H1 (cell line): ENCODE results near the gene PLPPR1. TPM values are rescaled to one million over a fixed set of nuclear protein-coding genes. Genes with fewer than 3 reads are reported as not detected.

Experiments
- CTCF ChIA-PET: fragments of 300-600 bp; sonication (Branson Sonifier 250); formaldehyde crosslinking; loops from one replicate; lab custom pipeline; 2021; ENCODE audit not compliant: partially characterized antibody; lab: Charles Lee
- POLR2A ChIA-PET: fragments of 300-600 bp; sonication (Branson Sonifier 250); formaldehyde crosslinking; loops from one replicate; lab custom pipeline; 2021; ENCODE audit warnings: inconsistent platforms; ENCODE audit not compliant: partially characterized antibody; lab: Charles Lee
- DNase-seq, 2 experiments: peaks; one replicate each; pipeline versions ENCODE4 v3.0.0 to v3.0.0-alpha.2; 2010 to 2022; ENCODE audit warnings: low spot score in 2 of 2, low read depth in 1 of 2, mixed read lengths in 1 of 2
- FAIRE-seq: peaks from 2 replicates; lab custom pipeline; 2011; peaks lifted over from hg19 to GRCh38; lab: Jason Lieb, UNC
- H2AFZ ChIP-seq: 2 replicates; pipeline ENCODE4 v1.8.1; 2012; ENCODE audit warnings: low read length, inconsistent platforms
- H2AK5ac ChIP-seq: 2 replicates; pipeline ENCODE4 v1.6.1; 2013; ENCODE audit warnings: low read depth, low read length
- H2BK120ac ChIP-seq: replicated peaks from 2 replicates; pipeline ENCODE3; 2013; ENCODE audit warnings: low read depth, low read length, inconsistent platforms
- H2BK12ac ChIP-seq: 2 replicates; pipeline ENCODE4 v1.6.1; 2013; ENCODE audit warnings: low read depth, low read length
- H2BK15ac ChIP-seq: 2 replicates; pipeline ENCODE4 v1.6.1; 2013; ENCODE audit warnings: low read length
- H2BK20ac ChIP-seq: 2 replicates; pipeline ENCODE4 v1.6.1; 2013; ENCODE audit warnings: low read length
- H2BK5ac ChIP-seq: 2 replicates; pipeline ENCODE4 v1.6.1; 2013; ENCODE audit warnings: low read depth, low read length
- H3K14ac ChIP-seq: 2 replicates; pipeline ENCODE4 v1.6.1; 2013; ENCODE audit warnings: inconsistent platforms; ENCODE audit not compliant: insufficient read length
- H3K18ac ChIP-seq: 2 replicates; pipeline ENCODE4 v1.6.1; 2013; ENCODE audit warnings: low read length; ENCODE audit errors: extremely low read depth
- H3K23ac ChIP-seq: 2 replicates; pipeline ENCODE4 v1.6.1; 2013; ENCODE audit warnings: inconsistent platforms; ENCODE audit not compliant: insufficient read length
- H3K23me2 ChIP-seq: 2 replicates; pipeline ENCODE4 v1.6.1; 2013; ENCODE audit warnings: low read depth, low read length
- H3K27ac ChIP-seq: 2 replicates; pipeline ENCODE4 v1.6.1; 2011; ENCODE audit warnings: low read depth, low read length, inconsistent platforms
- H3K27me3 ChIP-seq, 4 experiments: replicated peaks in 1 of 4; 1 replicate in 1 of 4; 2 replicates in 3 of 4; pipeline versions ENCODE4 v1.6.1 to v1.8.1; 2011 to 2013; ENCODE audit warnings: low read length in 3 of 4, mild to moderate bottlenecking in 3 of 4, inconsistent platforms in 2 of 4, mixed read lengths in 2 of 4, moderate library complexity in 1 of 4; ENCODE audit not compliant: control insufficient read depth in 3 of 4, insufficient read depth in 3 of 4; ENCODE audit errors: extremely low read depth in 1 of 4
- H3K36me3 ChIP-seq, 4 experiments: 2 replicates each; pipeline versions ENCODE4 v1.6.1 to v1.8.1; 2011 to 2013; ENCODE audit warnings: mild to moderate bottlenecking in 4 of 4, low read length in 3 of 4, moderate library complexity in 2 of 4, control low read depth in 1 of 4, inconsistent platforms in 1 of 4; ENCODE audit not compliant: insufficient read depth in 4 of 4, control insufficient read depth in 2 of 4
- H3K4ac ChIP-seq: replicated peaks from 2 replicates; pipeline ENCODE3; 2013; ENCODE audit warnings: low read length, low read depth, mixed read lengths, inconsistent platforms; ENCODE audit not compliant: insufficient read length
- H3K4me1 ChIP-seq, 4 experiments: replicated peaks in 1 of 4; 1 replicate in 1 of 4; 2 replicates in 3 of 4; pipeline versions ENCODE4 v1.6.1 to v1.8.1; 2011 to 2013; ENCODE audit warnings: low read length in 3 of 4, inconsistent platforms in 2 of 4, mixed read lengths in 1 of 4; ENCODE audit not compliant: insufficient read depth in 4 of 4, control insufficient read depth in 3 of 4
- H3K4me2 ChIP-seq, 2 experiments: 2 replicates each; pipeline versions ENCODE4 v1.6.1 to v1.8.1; 2011 to 2013; ENCODE audit warnings: low read depth in 2 of 2, low read length in 2 of 2, control low read depth in 1 of 2, inconsistent platforms in 1 of 2, mild to moderate bottlenecking in 1 of 2; ENCODE audit not compliant: insufficient read depth in 1 of 2
- H3K4me3 ChIP-seq, 4 experiments: fragments of 200-600, 300-600 bp in 1 of 4; sonication (generic), shearing (Covaris generic), sonication (Bioruptor Twin) in 1 of 4; 2 replicates each; pipeline versions ENCODE4 v1.5.1 to v1.8.1; 2011 to 2016; ENCODE audit warnings: low read length in 4 of 4, low read depth in 3 of 4, control low read depth in 2 of 4, inconsistent platforms in 2 of 4, mild to moderate bottlenecking in 2 of 4, mixed read lengths in 1 of 4, moderate library complexity in 1 of 4; ENCODE audit not compliant: insufficient read depth in 2 of 4; ENCODE audit errors: extremely low read depth in 1 of 4
- H3K56ac ChIP-seq: replicated peaks from 2 replicates; pipeline ENCODE3; 2013; ENCODE audit warnings: low read depth, mild to moderate bottlenecking, mixed read lengths, low read length, inconsistent platforms; ENCODE audit not compliant: insufficient read length
- H3K79me1 ChIP-seq: 2 replicates; pipeline ENCODE4 v1.6.1; 2013; ENCODE audit warnings: low read depth, low read length, control low read depth
- H3K79me2 ChIP-seq, 2 experiments: 2 replicates each; pipeline versions ENCODE4 v1.6.1 to v1.8.1; 2012 to 2013; ENCODE audit warnings: low read length in 2 of 2, mild to moderate bottlenecking in 2 of 2, inconsistent platforms in 1 of 2; ENCODE audit not compliant: insufficient read depth in 2 of 2, control insufficient read depth in 1 of 2
- H3K9ac ChIP-seq, 4 experiments: replicated peaks in 1 of 4; 1 replicate in 1 of 4; 2 replicates in 3 of 4; pipeline versions ENCODE4 v1.6.1 to v1.8.1; 2011 to 2013; ENCODE audit warnings: low read depth in 3 of 4, low read length in 3 of 4, control low read depth in 2 of 4, mild to moderate bottlenecking in 2 of 4, moderate library complexity in 2 of 4, inconsistent platforms in 1 of 4; ENCODE audit errors: extremely low read depth in 1 of 4
- H3K9me3 ChIP-seq, 2 experiments: 2 replicates each; pipeline versions ENCODE4 v1.6.1 to v1.8.1; 2012 to 2013; ENCODE audit warnings: mild to moderate bottlenecking in 2 of 2, moderate library complexity in 2 of 2, control low read depth in 1 of 2, inconsistent platforms in 1 of 2, low read depth in 1 of 2, low read length in 1 of 2, mixed read lengths in 1 of 2; ENCODE audit not compliant: insufficient read depth in 2 of 2
- H4K20me1 ChIP-seq, 2 experiments: replicated peaks in 1 of 2; 2 replicates each; pipeline versions ENCODE3 to v1.8.1; 2011 to 2013; ENCODE audit warnings: inconsistent platforms in 2 of 2, low read length in 2 of 2, mild to moderate bottlenecking in 1 of 2; ENCODE audit not compliant: insufficient read depth in 2 of 2, control insufficient read depth in 1 of 2
- H4K5ac ChIP-seq: 2 replicates; pipeline ENCODE4 v1.6.1; 2013; ENCODE audit warnings: low read length, low read depth, mixed read lengths, inconsistent platforms; ENCODE audit not compliant: insufficient read length
- H4K8ac ChIP-seq: 2 replicates; pipeline ENCODE4 v1.8.0; 2013; ENCODE audit warnings: mild to moderate bottlenecking, moderate library complexity, low read length, inconsistent platforms; ENCODE audit not compliant: insufficient read depth; ENCODE audit errors: extremely low read depth
- H4K91ac ChIP-seq: replicated peaks from 2 replicates; pipeline ENCODE3; 2013; ENCODE audit warnings: low read length, mixed read lengths, inconsistent platforms; ENCODE audit not compliant: insufficient read length
- BACH1 ChIP-seq: IDR thresholded peaks from 2 replicates; pipeline ENCODE4 v1.6.1; 2012; ENCODE audit warnings: low read length, improper control_type of control experiment
- CHD1 ChIP-seq: IDR thresholded peaks from 2 replicates; pipeline ENCODE4 v1.6.1; 2012; ENCODE audit warnings: low read depth, low read length, improper control_type of control experiment
- E2F6 ChIP-seq: IDR thresholded peaks from 2 replicates; pipeline ENCODE4 v1.6.1; 2012; ENCODE audit warnings: inconsistent platforms
- GTF2F1 ChIP-seq: IDR thresholded peaks from 2 replicates; pipeline ENCODE4 v1.6.1; 2012; ENCODE audit warnings: low read depth, low read length, improper control_type of control experiment, borderline replicate concordance
- JUN ChIP-seq: IDR thresholded peaks from 2 replicates; pipeline ENCODE4 v1.6.1; 2011; ENCODE audit warnings: low read depth, mild to moderate bottlenecking, improper control_type of control experiment, low read length
- NANOG ChIP-seq: IDR thresholded peaks from 2 replicates; pipeline ENCODE4 v1.6.1; 2011; ENCODE audit warnings: low read length, low read depth, mild to moderate bottlenecking, inconsistent platforms; ENCODE audit not compliant: insufficient read depth, poor library complexity, severe bottlenecking
- SAP30 ChIP-seq: fragments of 300-600 bp; sonication (generic); IDR thresholded peaks from 2 replicates; pipeline ENCODE4 v1.7.1; 2012; ENCODE audit warnings: low read length, moderate library complexity, mild to moderate bottlenecking, inconsistent platforms; ENCODE audit not compliant: insufficient read depth, insufficient replicate concordance
- SIRT6 ChIP-seq: IDR thresholded peaks from one replicate; pipeline ENCODE4 v1.7.1; 2012; ENCODE audit warnings: low read length, inconsistent platforms
- TBP ChIP-seq: IDR thresholded peaks from 2 replicates; pipeline ENCODE4 v1.6.1; 2011; ENCODE audit warnings: low read depth, low read length, improper control_type of control experiment
- TCF12 ChIP-seq: IDR thresholded peaks from 2 replicates; pipeline ENCODE4 v1.6.1; 2011; ENCODE audit warnings: low read depth, mild to moderate bottlenecking, low read length
- TEAD4 ChIP-seq: IDR thresholded peaks from 2 replicates; pipeline ENCODE4 v1.6.1; 2012; ENCODE audit warnings: low read depth, low read length, inconsistent platforms, mixed read lengths
- WGBS, 2 experiments: shearing (Covaris generic) in 1 of 2; methylation state at CpG; one replicate each; pipeline versions ENCODE4 v1.1.6 to v1.1.7; 2013 to 2015; ENCODE audit warnings: low lambda C conversion rate in 2 of 2, mixed read lengths in 2 of 2, inconsistent platforms in 1 of 2, low coverage in 1 of 2, missing lambda C conversion rate in 1 of 2; ENCODE audit not compliant: insufficient replicate concordance in 2 of 2, insufficient coverage in 1 of 2, insufficient read length in 1 of 2; ENCODE audit errors: extremely low coverage in 1 of 2, missing lambda C conversion rate in 1 of 2; 5-methylcytosine and 5-hydroxymethylcytosine counted together
- polyA plus RNA-seq, 7 experiments: library from polyadenylated mRNA; depleted of rRNA in 3 of 7; stranded (reverse) in 5 of 7; unstranded in 2 of 7; fragments of >200 nt in 5 of 7; fragments of 200-250 nt in 2 of 7; gene quantifications; 1 replicate in 5 of 7; 2 replicates in 1 of 7; 4 replicates in 1 of 7; pipeline versions ENCODE4 v1.2.1 to v1.2.3, GENCODE V29; 2011 to 2013; ENCODE audit warnings: missing spikeins in 2 of 7, mixed read lengths in 2 of 7
- total RNA-seq: library from RNA; stranded (reverse); fragmentation: NEBNext Ultra II Directional; extraction: Animal tissue kit (Norgen Biotek cat#: 25700); gene quantifications from 2 replicates; pipeline ENCODE4 v1.2.1, GENCODE V29; 2021

The PLPPR1 gene
- total and polyA plus RNA-seq, 2 of the 8 experiments (the other 6 are each of a cell fraction or from before 2014, with no cell fraction given), result 1.4 to 1.8 TPM

- Histone ChIP-seq H3K23ac (no peak overlapping the region), H3K36me3 (no peaks in the 10 kb centered on the region), H2BK5ac (peak overlapping the region; percentile 84; the same call in 1 of the 2 replicates), H3K4me3 (peak overlapping the region in 1 of 4 experiments; percentile 30; a peak in 1 of 8 replicates), H3K14ac (no peak overlapping the region), H2AK5ac (no peak overlapping the region), H2AFZ (0 out of 2 replicates have a peak overlapping the region, but pooled peaks have one; percentile 30), H2BK12ac (peak overlapping the region; percentile 90; the same call in 1 of the 2 replicates), H3K23me2 (no peaks in the 10 kb centered on the region), H2BK20ac (peak overlapping the region; percentile 87; the same call in 1 of the 2 replicates), H3K9me3 (no peaks in the 10 kb centered on the region), H4K8ac (no peak overlapping the region), H4K91ac (peak overlapping the region; percentile 70), H3K27ac (no peak overlapping the region), H3K18ac (peak overlapping the region; percentile 63; the same call in 1 of the 2 replicates), H3K79me1 (no peaks in the 10 kb centered on the region), H3K27me3 (no peaks in the 10 kb centered on the region), H3K4me2 (peak overlapping the region; percentile 43 to 51), H2BK15ac (peak overlapping the region; percentile 46; the same call in 1 of the 2 replicates), H2BK120ac (no peak overlapping the region), H4K20me1 (no peaks in the 10 kb centered on the region), H3K9ac (no peak overlapping the region), H4K5ac (peak overlapping the region; percentile 16), H3K79me2 (no peaks in the 10 kb centered on the region), H3K56ac (no peak overlapping the region), H3K4ac (no peak overlapping the region), H3K4me1 (peaks cover 7 to 16% (median 11%) of the 10 kb centered on the region in 4 experiments; a peak in 6 of 7 replicates)
- WGBS, 2 experiments, result 65% methylated on average over 9 of the region's 9 CpGs; no CpG with 5 or more reads in 1 of the 2 experiments
- ChIA-PET POLR2A (interaction anchor here (1.1 kb wide), 1 partner anchor 10 kb away, joined by 5 read pairs; no protein-coding TSS in a partner anchor), CTCF (interaction anchor here (0.7 to 3.5 kb wide), 5 partner anchors 16 to 119 kb away, joined by 3 to 11 read pairs (median 5); no protein-coding TSS in a partner anchor)
- DNase-seq, result no peak
- no peak for FAIRE-seq
- no peak for TF ChIP-seq CHD1
- TF ChIP-seq GTF2F1, result no peak
- TF ChIP-seq BACH1, result no peak
- TF ChIP-seq E2F6, result no peak
- TF ChIP-seq JUN, result no peak
- TF ChIP-seq SAP30, result no peak
- no peak for TF ChIP-seq TCF12
- no peak for TF ChIP-seq NANOG
- TF ChIP-seq TBP, result no peak
- no peak for TF ChIP-seq SIRT6
- no peak for TF ChIP-seq TEAD4
Measured at GRCh38 chr9:101269591-101270283, 241.2 kb downstream of the PLPPR1 start.
